ENCODE data around the gene UBXN10. TPM values are rescaled to one million over a fixed set of nuclear protein-coding genes. Genes with fewer than 3 reads are reported as not detected.

Gene UBXN10
- total RNA-seq, 1 donor from 2014 or later = 0.49 TPM

DNA sequence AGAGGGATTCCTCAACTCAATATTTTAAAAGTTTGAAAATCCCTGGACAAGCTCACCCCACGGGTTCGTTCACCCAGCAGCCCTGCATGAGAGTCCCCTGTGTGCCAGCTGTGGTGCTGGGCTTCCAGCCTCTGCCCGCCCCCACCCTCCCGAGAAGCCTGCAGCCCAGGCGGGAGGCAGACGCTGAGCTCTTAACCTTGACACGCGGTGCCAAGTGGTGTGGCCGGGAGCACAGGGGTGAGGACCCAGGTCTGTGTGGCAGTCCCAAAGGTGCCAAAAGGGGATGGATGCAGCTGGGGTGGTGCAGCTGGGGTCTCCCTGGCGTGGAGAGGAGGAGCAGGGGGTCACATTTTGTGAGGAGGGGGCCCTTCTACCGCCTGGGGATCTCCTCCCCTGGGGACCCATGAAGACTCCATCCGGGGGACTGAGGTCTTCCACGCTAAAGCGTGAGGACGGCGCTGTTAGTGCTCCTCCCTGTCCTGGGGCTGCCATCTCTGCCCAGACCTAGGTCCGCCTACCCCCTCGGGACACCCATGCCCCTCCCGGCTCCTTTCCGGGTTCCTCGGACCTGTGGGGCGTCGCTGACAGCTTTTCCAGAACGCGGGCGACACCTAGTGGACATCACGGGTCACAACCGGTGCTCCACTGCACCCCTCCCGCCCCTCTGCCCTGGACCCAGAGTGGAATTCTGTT, 33.8 kb upstream of the UBXN10 start:
- H3K36me3 ChIP-seq = no peaks in the 10 kb centered on the region
- no peak overlapping the region for H3K27ac ChIP-seq
- no peak for TF ChIP-seq POLR2AphosphoS5 (IDR thresholded peaks at IDR 0.05; ENCODE audit: insufficient read depth in 1 of 2, low read depth in 1 of 2)
- TF ChIP-seq, protein P1, sequence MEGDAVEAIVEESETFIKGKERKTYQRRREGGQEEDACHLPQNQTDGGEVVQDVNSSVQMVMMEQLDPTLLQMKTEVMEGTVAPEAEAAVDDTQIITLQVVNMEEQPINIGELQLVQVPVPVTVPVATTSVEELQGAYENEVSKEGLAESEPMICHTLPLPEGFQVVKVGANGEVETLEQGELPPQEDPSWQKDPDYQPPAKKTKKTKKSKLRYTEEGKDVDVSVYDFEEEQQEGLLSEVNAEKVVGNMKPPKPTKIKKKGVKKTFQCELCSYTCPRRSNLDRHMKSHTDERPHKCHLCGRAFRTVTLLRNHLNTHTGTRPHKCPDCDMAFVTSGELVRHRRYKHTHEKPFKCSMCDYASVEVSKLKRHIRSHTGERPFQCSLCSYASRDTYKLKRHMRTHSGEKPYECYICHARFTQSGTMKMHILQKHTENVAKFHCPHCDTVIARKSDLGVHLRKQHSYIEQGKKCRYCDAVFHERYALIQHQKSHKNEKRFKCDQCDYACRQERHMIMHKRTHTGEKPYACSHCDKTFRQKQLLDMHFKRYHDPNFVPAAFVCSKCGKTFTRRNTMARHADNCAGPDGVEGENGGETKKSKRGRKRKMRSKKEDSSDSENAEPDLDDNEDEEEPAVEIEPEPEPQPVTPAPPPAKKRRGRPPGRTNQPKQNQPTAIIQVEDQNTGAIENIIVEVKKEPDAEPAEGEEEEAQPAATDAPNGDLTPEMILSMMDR (IDR thresholded peaks at IDR 0.05) = peak; percentile 90 to 98 (median 92)
- no peak for TF ChIP-seq POLR2A (IDR thresholded peaks at IDR 0.05)

DNA sequence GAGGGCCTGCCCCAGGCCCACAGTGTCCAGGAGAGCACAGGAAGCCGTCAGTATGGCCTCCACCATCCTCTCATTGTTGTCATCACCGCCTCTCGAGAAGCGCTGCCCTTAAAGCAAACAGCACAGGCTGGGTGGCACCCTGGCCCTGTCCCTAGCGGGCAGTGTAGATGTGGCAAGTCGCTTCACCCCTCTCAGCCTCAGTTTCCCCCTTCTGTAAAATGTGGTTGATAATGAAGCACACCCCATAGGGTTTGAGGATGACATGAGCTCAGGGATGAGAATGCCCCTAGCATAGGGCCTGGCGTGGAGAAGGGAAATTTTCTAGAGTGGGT, 33.3 kb upstream of the UBXN10 start:
- Histone ChIP-seq H3K4me3 (peak overlapping the region in 1 of 2 donors; percentile 26), H3K4me1 (peaks cover 5% of the 10 kb centered on the region), H3K27ac (no peak overlapping the region), H3K9me3 (no peaks in the 10 kb centered on the region), H3K36me3 (no peaks in the 10 kb centered on the region), H3K27me3 (no peaks in the 10 kb centered on the region)
- no peak for TF ChIP-seq POLR2A (IDR thresholded peaks at IDR 0.05)
- TF ChIP-seq, protein P1 (IDR thresholded peaks at IDR 0.05) = no peak
- no peak for TF ChIP-seq POLR2AphosphoS5 (IDR thresholded peaks at IDR 0.05; ENCODE audit: insufficient read depth in 1 of 2, low read depth in 1 of 2)
- DNase-seq (ENCODE audit: extremely low spot score in 2 of 2) = no peak
- intact Hi-C loops (cut with DNase I) = loop anchor here (2.0 kb wide), 1 partner anchor 234 kb away; no protein-coding TSS in a partner anchor

More for the DNA sequence above, 33.8 kb upstream of the UBXN10 start:
- DNase-seq (ENCODE audit: extremely low spot score in 2 of 2) = no peak
- no peaks in the 10 kb centered on the region for H3K27me3 ChIP-seq
- peak overlapping the region; percentile 26 to 49 for H3K4me3 ChIP-seq
- peaks cover 5% of the 10 kb centered on the region for H3K4me1 ChIP-seq
- intact Hi-C loops (cut with DNase I) = loop anchor here (2.0 kb wide), 1 partner anchor 233 kb away; no protein-coding TSS in a partner anchor
- H3K9me3 ChIP-seq = no peaks in the 10 kb centered on the region

DNA sequence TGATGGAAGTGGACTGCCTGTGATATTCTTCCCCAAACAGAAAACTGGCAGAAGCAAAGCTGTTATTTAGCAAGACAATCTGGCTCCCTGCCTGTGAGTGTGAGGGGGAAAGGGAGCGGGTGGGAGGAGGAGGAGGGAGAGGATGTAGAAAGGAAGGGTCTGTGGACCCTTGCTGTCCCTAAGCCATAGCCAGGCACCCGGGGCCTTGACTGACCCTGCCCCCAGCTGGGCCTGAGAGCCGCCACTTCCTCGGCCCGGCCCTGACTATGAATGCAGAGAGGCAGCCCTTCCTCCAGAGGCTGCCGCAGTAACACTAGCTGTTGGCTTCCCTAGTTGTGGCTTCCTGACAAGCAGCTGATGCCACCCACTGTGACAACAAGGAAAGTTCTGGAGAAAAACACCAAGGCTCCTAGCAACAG, 32.9 kb upstream of the UBXN10 start:
- no peaks in the 10 kb centered on the region for H3K9me3 ChIP-seq
- H3K4me3 ChIP-seq = no peak overlapping the region
- H3K27me3 ChIP-seq = no peaks in the 10 kb centered on the region
- peaks cover 5% of the 10 kb centered on the region for H3K4me1 ChIP-seq
- no peak for DNase-seq (ENCODE audit: extremely low spot score in 2 of 2)
- intact Hi-C loops (cut with DNase I) = loop anchor here (2.0 kb wide), 1 partner anchor 234 kb away; no protein-coding TSS in a partner anchor
- TF ChIP-seq, protein P1 (IDR thresholded peaks at IDR 0.05) = no peak
- TF ChIP-seq POLR2AphosphoS5 (IDR thresholded peaks at IDR 0.05; ENCODE audit: insufficient read depth in 1 of 2, low read depth in 1 of 2) = no peak
- TF ChIP-seq POLR2A (IDR thresholded peaks at IDR 0.05) = no peak
- H3K36me3 ChIP-seq = no peaks in the 10 kb centered on the region
- H3K27ac ChIP-seq = no peak overlapping the region

DNA sequence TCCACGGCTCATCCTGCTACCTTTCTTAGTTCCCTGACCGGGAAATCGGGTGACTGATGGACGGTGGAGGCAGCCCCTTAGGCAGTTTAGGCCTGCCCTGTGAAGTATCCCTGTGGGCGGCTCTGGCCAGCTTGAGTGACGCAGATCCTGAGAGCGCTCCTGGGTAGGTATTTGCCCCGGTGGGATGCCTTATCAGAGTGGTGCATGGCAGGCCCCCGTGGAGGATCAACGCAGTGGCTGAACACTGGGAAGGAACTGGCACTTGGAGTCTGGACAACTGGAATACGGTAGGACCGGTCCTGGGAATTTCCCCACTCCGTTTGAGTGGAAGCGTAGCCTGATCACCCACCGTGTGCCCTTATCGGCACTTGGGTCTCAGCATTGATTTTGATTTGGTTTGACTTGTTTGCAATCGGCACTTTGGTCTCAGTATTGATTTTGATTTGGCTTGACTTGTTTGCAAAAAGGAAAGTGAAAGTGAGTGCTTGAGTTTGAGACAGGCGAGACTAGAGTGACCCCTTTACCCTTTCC, 31.5 kb upstream of the UBXN10 start:
- Histone ChIP-seq H3K36me3 (no peaks in the 10 kb centered on the region), H3K4me1 (peaks cover 5% of the 10 kb centered on the region), H3K27me3 (no peaks in the 10 kb centered on the region), H3K27ac (no peak overlapping the region), H3K4me3 (no peak overlapping the region), H3K9me3 (no peaks in the 10 kb centered on the region)
- DNase-seq (ENCODE audit: extremely low spot score in 2 of 2) = no peak
- intact Hi-C loops (cut with DNase I) = no loop called here
- TF ChIP-seq POLR2AphosphoS5 (IDR thresholded peaks at IDR 0.05; ENCODE audit: insufficient read depth in 1 of 2, low read depth in 1 of 2) = no peak
- TF ChIP-seq, protein P1 (IDR thresholded peaks at IDR 0.05) = no peak
- no peak for TF ChIP-seq POLR2A (IDR thresholded peaks at IDR 0.05)

All from vagina (tissue), 2 donors.